HG03175 (cell line): ENCODE data around the gene OVCA2.
A peak's percentile ranks its signal among the peaks of the same experiment; 100 is the strongest.

Experiments
- ATAC-seq: cut with Tn5 transposase; IDR thresholded peaks from one replicate; pipeline ENCODE4 v1.9.1; 2021; ENCODE audit warnings: mild to moderate bottlenecking, moderate library complexity; ENCODE audit not compliant: unreplicated experiment

The OVCA2 gene

GRCh38 chr17:2030779-2031163, 11.1 kb upstream of the OVCA2 start:
- peak; percentile 24 for ATAC-seq

GRCh38 chr17:2033153-2033552, 8.7 kb upstream of the OVCA2 start:
- no peak for ATAC-seq

- no peak for ATAC-seq
Observed at GRCh38 chr17:2034157-2034556, 7.7 kb upstream of the OVCA2 start.

- no peak for ATAC-seq
Observed at GRCh38 chr17:2034806-2035540, 6.8 kb upstream of the OVCA2 start.

GRCh38 chr17:2035541-2036488, 6.0 kb upstream of the OVCA2 start:
- no peak for ATAC-seq

- ATAC-seq: no peak
Observed at GRCh38 chr17:2037155-2037554, 4.7 kb upstream of the OVCA2 start.

- no peak for ATAC-seq
Observed at GRCh38 chr17:2040219-2040827, 1.5 kb upstream of the OVCA2 start.

GRCh38 chr17:2040942-2041560, 771 bp upstream of the OVCA2 start:
- ATAC-seq: no peak

- no peak for ATAC-seq
Observed at GRCh38 chr17:2042390-2042847, 597 bp downstream of the OVCA2 start.

GRCh38 chr17:2042933-2043332, 1.1 kb downstream of the OVCA2 start:
- ATAC-seq: no peak

- no peak for ATAC-seq
Observed at GRCh38 chr17:2043785-2044184, 2.0 kb downstream of the OVCA2 start.

GRCh38 chr17:2044263-2044894, 2.6 kb downstream of the OVCA2 start:
- ATAC-seq: no peak

- no peak for ATAC-seq
Observed at GRCh38 chr17:2047590-2047989, 5.8 kb downstream of the OVCA2 start.

- no peak for ATAC-seq
Observed at GRCh38 chr17:2048805-2049204, 7.0 kb downstream of the OVCA2 start.

- ATAC-seq: peak; percentile 44
Observed at GRCh38 chr17:2049333-2050299, 7.8 kb downstream of the OVCA2 start.

GRCh38 chr17:2050300-2051060, 8.7 kb downstream of the OVCA2 start:
- no peak for ATAC-seq

- ATAC-seq: no peak
Observed at GRCh38 chr17:2051061-2051932, 9.5 kb downstream of the OVCA2 start.
